Panc1 (cell line): Measurements from ENCODE around the gene CENPS. TPM values are rescaled to one million over a fixed set of nuclear protein-coding genes. Genes with fewer than 3 reads are reported as not detected.

ENCODE experiments used
- ATAC-seq: fragments of 200-7000 bp; cut with Tn5 transposase; 2 replicates; pipeline ENCODE4 v1.9.1; 2020; ENCODE audit warnings: mild to moderate bottlenecking, moderate library complexity
- BruUV-seq: library from RNA; stranded (reverse); fragments of 400-500 nt; replicated peaks from 2 replicates; lab custom pipeline; 2021; lab: Mats Ljungman, UMichigan
- CTCF ChIA-PET: fragments of 300-600 bp; sonication (Branson Sonifier 250); formaldehyde crosslinking; loops from one replicate; lab custom pipeline; 2022; ENCODE audit warnings: antibody characterized with exemption; lab: Charles Lee
- POLR2A ChIA-PET: fragments of 300-600 bp; sonication (Branson Sonifier 250); formaldehyde crosslinking; loops from one replicate; lab custom pipeline; 2022; ENCODE audit warnings: antibody characterized with exemption; lab: Charles Lee
- DNase-seq: peaks from one replicate; pipeline ENCODE4 v3.0.0-alpha.2; 2010; ENCODE audit warnings: low read depth, low spot score
- H3K27ac ChIP-seq: 2 replicates; pipeline ENCODE4 v1.5.1; 2011; ENCODE audit warnings: mild to moderate bottlenecking, low read length, inconsistent platforms
- H3K27me3 ChIP-seq: fragments of 200-500 bp; sonication (Bioruptor generic); 2 replicates; pipeline ENCODE4 v1.6.0; 2014; ENCODE audit warnings: low read length, inconsistent platforms; ENCODE audit not compliant: control insufficient read depth, insufficient read depth
- H3K36me3 ChIP-seq: fragments of 200-500 bp; sonication (Bioruptor generic); 2 replicates; pipeline ENCODE4 v1.5.1; 2014; ENCODE audit warnings: inconsistent platforms, mild to moderate bottlenecking, low read length, moderate library complexity; ENCODE audit not compliant: control insufficient read depth, insufficient read depth
- H3K4me1 ChIP-seq: 2 replicates; pipeline ENCODE4 v1.5.1; 2011; ENCODE audit warnings: inconsistent platforms, mild to moderate bottlenecking, low read length, moderate library complexity; ENCODE audit not compliant: control insufficient read depth, insufficient read depth
- H3K4me3 ChIP-seq, 2 experiments: 2 replicates each; pipeline ENCODE4 v1.5.1; 2011 to 2012; ENCODE audit warnings: low read depth in 2 of 2, low read length in 2 of 2, mild to moderate bottlenecking in 2 of 2, inconsistent platforms in 1 of 2, moderate library complexity in 1 of 2
- H3K9me3 ChIP-seq: fragments of 200-500 bp; sonication (Bioruptor generic); 2 replicates; pipeline ENCODE4 v1.5.1; 2014; ENCODE audit warnings: low read depth, mild to moderate bottlenecking, inconsistent platforms, low read length, moderate library complexity; ENCODE audit not compliant: control insufficient read depth, insufficient read depth
- POLR2AphosphoS5 ChIP-seq: IDR thresholded peaks from 2 replicates; pipeline ENCODE4 v1.6.1; 2012; ENCODE audit warnings: mild to moderate bottlenecking, low read depth, low read length, moderate library complexity
- SIN3A ChIP-seq: IDR thresholded peaks from 2 replicates; pipeline ENCODE4 v1.6.1; 2012; ENCODE audit warnings: low read depth, mild to moderate bottlenecking, low read length, moderate library complexity, borderline replicate concordance; ENCODE audit not compliant: insufficient read depth
- TCF7L2 ChIP-seq: IDR thresholded peaks from 2 replicates; pipeline ENCODE4 v1.6.1; 2011; ENCODE audit warnings: mild to moderate bottlenecking, low read depth, low read length, inconsistent platforms
- in situ Hi-C: cut with HindIII; loops from 2 replicates; pipeline ENCODE4 v1.10.0; 2016; ENCODE audit warnings: low sequenced_read_pairs, low pct_unique_long_range_greater_than_20kb
- intact Hi-C: fragments of 100-400 bp; cut with micrococcal nuclease; formaldehyde crosslinking; loops from one replicate; pipeline ENCODE4 v1.10.0; 2022; ENCODE audit not compliant: unreplicated experiment
- total RNA-seq: library from RNA; stranded (reverse); gene quantifications from one replicate; pipeline ENCODE4 v1.2.1, GENCODE V29; 2021; ENCODE audit not compliant: unreplicated experiment
- TF ChIP-seq, protein P1 (sequence below): fragments of 450-650 bp; IDR thresholded peaks from 2 replicates; pipeline ENCODE4 v1.5.1; 2017; ENCODE audit warnings: mild to moderate bottlenecking
- TF ChIP-seq, protein P2 (sequence below), 2 experiments: IDR thresholded peaks; 2 replicates each; pipeline ENCODE4 v1.6.1; 2011 to 2012; ENCODE audit warnings: low read depth in 2 of 2, control low read depth in 1 of 2, low read length in 1 of 2, mild to moderate bottlenecking in 1 of 2, moderate library complexity in 1 of 2; ENCODE audit not compliant: insufficient read depth in 1 of 2

Gene CENPS
- total RNA-seq, 1 experiment from 2014 or later: 40.8 TPM

DNA sequence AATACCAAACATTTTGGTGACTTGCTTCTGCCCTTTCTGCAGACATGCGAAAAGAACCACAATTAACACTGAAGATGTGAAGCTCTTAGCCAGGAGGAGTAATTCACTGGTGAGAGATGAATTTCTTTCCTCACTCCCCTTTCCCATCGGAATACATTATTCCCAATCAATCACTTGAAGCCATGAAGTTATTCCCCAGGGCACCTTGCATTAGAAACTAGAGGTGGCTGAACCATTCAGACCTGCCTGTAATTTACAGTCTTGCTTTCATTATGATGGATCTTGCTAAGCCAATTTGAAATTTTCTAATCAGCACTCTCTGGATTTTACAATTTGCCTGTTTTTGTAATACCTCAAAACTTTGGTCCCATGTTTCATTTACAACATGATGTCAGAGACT is 10.1 kb downstream of the CENPS start:
- H3K27me3 ChIP-seq: no peaks in the 10 kb centered on the region
- CTCF ChIA-PET: no interaction called here
- ATAC-seq: no peak

DNA sequence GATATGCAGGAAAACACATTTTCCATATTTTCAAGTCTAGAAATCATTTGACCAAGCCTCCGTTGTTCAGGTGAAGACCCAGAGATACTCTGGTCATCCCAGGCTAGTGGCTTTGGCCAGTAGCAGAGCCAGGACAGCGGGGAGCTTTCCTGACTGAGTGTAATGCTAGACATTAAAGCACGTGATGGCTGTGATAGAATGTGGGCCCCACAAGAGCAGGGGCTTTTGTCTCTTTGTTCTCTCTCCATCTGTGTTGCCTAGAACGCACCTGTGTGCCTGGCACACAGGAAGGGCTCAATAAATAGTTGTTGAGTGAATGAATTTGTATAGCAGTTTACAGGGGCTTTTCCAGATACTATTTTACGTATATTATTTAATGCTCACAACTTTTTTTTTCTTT is 10.6 kb downstream of the CENPS start:
- DNase-seq (no peak), ATAC-seq (no peak)
- H3K36me3 ChIP-seq: no peaks in the 10 kb centered on the region
- H3K27ac ChIP-seq: no peak overlapping the region
- H3K9me3 ChIP-seq: no peaks in the 10 kb centered on the region
- no peaks in the 10 kb centered on the region for H3K27me3 ChIP-seq
- TF ChIP-seq SIN3A: no peak
- TF ChIP-seq, protein P1, sequence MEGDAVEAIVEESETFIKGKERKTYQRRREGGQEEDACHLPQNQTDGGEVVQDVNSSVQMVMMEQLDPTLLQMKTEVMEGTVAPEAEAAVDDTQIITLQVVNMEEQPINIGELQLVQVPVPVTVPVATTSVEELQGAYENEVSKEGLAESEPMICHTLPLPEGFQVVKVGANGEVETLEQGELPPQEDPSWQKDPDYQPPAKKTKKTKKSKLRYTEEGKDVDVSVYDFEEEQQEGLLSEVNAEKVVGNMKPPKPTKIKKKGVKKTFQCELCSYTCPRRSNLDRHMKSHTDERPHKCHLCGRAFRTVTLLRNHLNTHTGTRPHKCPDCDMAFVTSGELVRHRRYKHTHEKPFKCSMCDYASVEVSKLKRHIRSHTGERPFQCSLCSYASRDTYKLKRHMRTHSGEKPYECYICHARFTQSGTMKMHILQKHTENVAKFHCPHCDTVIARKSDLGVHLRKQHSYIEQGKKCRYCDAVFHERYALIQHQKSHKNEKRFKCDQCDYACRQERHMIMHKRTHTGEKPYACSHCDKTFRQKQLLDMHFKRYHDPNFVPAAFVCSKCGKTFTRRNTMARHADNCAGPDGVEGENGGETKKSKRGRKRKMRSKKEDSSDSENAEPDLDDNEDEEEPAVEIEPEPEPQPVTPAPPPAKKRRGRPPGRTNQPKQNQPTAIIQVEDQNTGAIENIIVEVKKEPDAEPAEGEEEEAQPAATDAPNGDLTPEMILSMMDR: no peak
- no peak for TF ChIP-seq POLR2AphosphoS5
- TF ChIP-seq, protein P2, sequence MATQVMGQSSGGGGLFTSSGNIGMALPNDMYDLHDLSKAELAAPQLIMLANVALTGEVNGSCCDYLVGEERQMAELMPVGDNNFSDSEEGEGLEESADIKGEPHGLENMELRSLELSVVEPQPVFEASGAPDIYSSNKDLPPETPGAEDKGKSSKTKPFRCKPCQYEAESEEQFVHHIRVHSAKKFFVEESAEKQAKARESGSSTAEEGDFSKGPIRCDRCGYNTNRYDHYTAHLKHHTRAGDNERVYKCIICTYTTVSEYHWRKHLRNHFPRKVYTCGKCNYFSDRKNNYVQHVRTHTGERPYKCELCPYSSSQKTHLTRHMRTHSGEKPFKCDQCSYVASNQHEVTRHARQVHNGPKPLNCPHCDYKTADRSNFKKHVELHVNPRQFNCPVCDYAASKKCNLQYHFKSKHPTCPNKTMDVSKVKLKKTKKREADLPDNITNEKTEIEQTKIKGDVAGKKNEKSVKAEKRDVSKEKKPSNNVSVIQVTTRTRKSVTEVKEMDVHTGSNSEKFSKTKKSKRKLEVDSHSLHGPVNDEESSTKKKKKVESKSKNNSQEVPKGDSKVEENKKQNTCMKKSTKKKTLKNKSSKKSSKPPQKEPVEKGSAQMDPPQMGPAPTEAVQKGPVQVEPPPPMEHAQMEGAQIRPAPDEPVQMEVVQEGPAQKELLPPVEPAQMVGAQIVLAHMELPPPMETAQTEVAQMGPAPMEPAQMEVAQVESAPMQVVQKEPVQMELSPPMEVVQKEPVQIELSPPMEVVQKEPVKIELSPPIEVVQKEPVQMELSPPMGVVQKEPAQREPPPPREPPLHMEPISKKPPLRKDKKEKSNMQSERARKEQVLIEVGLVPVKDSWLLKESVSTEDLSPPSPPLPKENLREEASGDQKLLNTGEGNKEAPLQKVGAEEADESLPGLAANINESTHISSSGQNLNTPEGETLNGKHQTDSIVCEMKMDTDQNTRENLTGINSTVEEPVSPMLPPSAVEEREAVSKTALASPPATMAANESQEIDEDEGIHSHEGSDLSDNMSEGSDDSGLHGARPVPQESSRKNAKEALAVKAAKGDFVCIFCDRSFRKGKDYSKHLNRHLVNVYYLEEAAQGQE (IDR thresholded peaks at IDR 0.05; ENCODE audit: insufficient read depth in 1 of 2, low read depth in 2 of 2, low read length in 1 of 2): no peak
- no peak for TF ChIP-seq TCF7L2
- ChIA-PET POLR2A (no interaction called here), CTCF (interaction anchor here (0.7 kb wide), 1 partner anchor 41 kb away, joined by 3 read pairs; no protein-coding TSS in a partner anchor)
- intact Hi-C loops (no loop called here), in situ Hi-C loops (no loop called here)
- H3K4me3 ChIP-seq: no peak overlapping the region
- 0 out of 2 replicates have a peak, but pooled peaks cover 3% of the 10 kb centered on the region for H3K4me1 ChIP-seq
- no TSS peak for BruUV-seq

More for the DNA sequence above, 10.1 kb downstream of the CENPS start:
- Histone ChIP-seq H3K36me3 (no peaks in the 10 kb centered on the region), H3K27ac (no peak overlapping the region), H3K4me3 (no peak overlapping the region), H3K9me3 (no peaks in the 10 kb centered on the region), H3K4me1 (0 out of 2 replicates have a peak, but pooled peaks cover 3% of the 10 kb centered on the region)
- BruUV-seq: no TSS peak
- intact Hi-C loops (no loop called here), in situ Hi-C loops (no loop called here)
- POLR2A ChIA-PET: no interaction called here
- TF ChIP-seq, protein P2 (IDR thresholded peaks at IDR 0.05; ENCODE audit: insufficient read depth in 1 of 2, low read depth in 2 of 2, low read length in 1 of 2): no peak
- no peak for DNase-seq
